IMR-90 (cell line): Measurements from ENCODE around the gene RAP2A. TPM values are rescaled to one million over a fixed set of nuclear protein-coding genes. Genes with fewer than 3 reads are reported as not detected.
A peak's percentile ranks its signal among the peaks of the same experiment; 100 is the strongest.

ENCODE experiments used
- ATAC-seq: fragments of 200-7000 bp; cut with Tn5 transposase; 2 replicates; pipeline ENCODE4 v1.9.1; 2020; ENCODE audit warnings: low read depth, mild to moderate bottlenecking, moderate library complexity
- BruUV-seq: library from RNA; stranded (reverse); fragments of 400-500 nt; replicated peaks from 2 replicates; lab custom pipeline; 2021; lab: Mats Ljungman, UMichigan
- CTCF ChIA-PET: fragments of 300-600 bp; formaldehyde crosslinking; extraction: SDS; loops from one replicate; lab custom pipeline; 2021; ENCODE audit warnings: antibody characterized with exemption; lab: Yijun Ruan, JAX
- POLR2A ChIA-PET: fragments of 300-600 bp; sonication (Branson Sonifier 250); formaldehyde crosslinking; loops from one replicate; lab custom pipeline; 2022; ENCODE audit warnings: antibody characterized with exemption; ENCODE audit not compliant: unreplicated experiment; lab: Charles Lee
- DNase-seq: peaks from one replicate; pipeline ENCODE4 v3.0.0; 2013
- H2AFZ ChIP-seq: replicated peaks from 2 replicates; pipeline ENCODE3; 2013; ENCODE audit warnings: low read length, mild to moderate bottlenecking; ENCODE audit not compliant: poor library complexity
- H2AK5ac ChIP-seq: 2 replicates; pipeline ENCODE4 v1.6.1; 2013; ENCODE audit warnings: low read depth, low read length, inconsistent platforms
- H2AK9ac ChIP-seq: replicated peaks from 2 replicates; pipeline ENCODE3; 2013; ENCODE audit warnings: mild to moderate bottlenecking, low read depth, low read length, moderate library complexity; ENCODE audit not compliant: poor library complexity
- H2BK120ac ChIP-seq: 2 replicates; pipeline ENCODE4 v1.6.1; 2013; ENCODE audit warnings: low read depth, low read length, inconsistent platforms
- H2BK15ac ChIP-seq: 3 replicates; pipeline ENCODE4 v1.6.1; 2013; ENCODE audit warnings: low read depth, low read length, inconsistent platforms
- H2BK20ac ChIP-seq: 2 replicates; pipeline ENCODE4 v1.6.1; 2013; ENCODE audit warnings: low read depth, mild to moderate bottlenecking, inconsistent platforms, low read length, moderate library complexity
- H2BK5ac ChIP-seq: 2 replicates; pipeline ENCODE4 v1.6.1; 2013; ENCODE audit warnings: mild to moderate bottlenecking, low read depth, low read length, inconsistent platforms; ENCODE audit not compliant: poor library complexity, severe bottlenecking
- H3K14ac ChIP-seq: replicated peaks from 2 replicates; pipeline ENCODE4 v1.6.1; 2013; ENCODE audit warnings: low read depth, low read length, inconsistent platforms
- H3K18ac ChIP-seq: 2 replicates; pipeline ENCODE4 v1.6.1; 2013; ENCODE audit warnings: low read depth, low read length, control low read depth
- H3K23ac ChIP-seq: 2 replicates; pipeline ENCODE4 v1.6.1; 2013; ENCODE audit warnings: low read depth, low read length, inconsistent platforms
- H3K27ac ChIP-seq: 2 replicates; pipeline ENCODE4 v1.5.1; 2013; ENCODE audit warnings: mild to moderate bottlenecking, control low read depth, low read length; ENCODE audit not compliant: insufficient read depth
- H3K27me3 ChIP-seq: 2 replicates; pipeline ENCODE4 v1.6.1; 2013; ENCODE audit warnings: low read length; ENCODE audit not compliant: control insufficient read depth, insufficient read depth
- H3K36me3 ChIP-seq: 2 replicates; pipeline ENCODE4 v1.6.1; 2013; ENCODE audit warnings: low read length, mixed read lengths; ENCODE audit not compliant: control insufficient read depth, insufficient read depth
- H3K4ac ChIP-seq: 2 replicates; pipeline ENCODE4 v1.6.1; 2013; ENCODE audit warnings: low read depth, low read length, inconsistent platforms
- H3K4me1 ChIP-seq: 2 replicates; pipeline ENCODE4 v1.6.1; 2013; ENCODE audit warnings: low read length, mixed read lengths; ENCODE audit not compliant: control insufficient read depth, insufficient read depth
- H3K4me2 ChIP-seq: 2 replicates; pipeline ENCODE4 v1.6.1; 2013; ENCODE audit warnings: low read depth, mild to moderate bottlenecking, control low read depth, low read length, moderate library complexity
- H3K4me3 ChIP-seq: 2 replicates; pipeline ENCODE4 v1.5.1; 2013; ENCODE audit warnings: low read depth, mild to moderate bottlenecking, control low read depth, low read length, moderate library complexity; ENCODE audit not compliant: insufficient read depth
- H3K56ac ChIP-seq: 2 replicates; pipeline ENCODE4 v1.6.1; 2013; ENCODE audit warnings: low read length, inconsistent platforms; ENCODE audit not compliant: insufficient read depth; ENCODE audit errors: extremely low read depth
- H3K79me1 ChIP-seq, 2 experiments: 2 replicates each; pipeline ENCODE4 v1.6.1; 2013; ENCODE audit warnings: low read length in 2 of 2, inconsistent platforms in 1 of 2, low read depth in 1 of 2
- H3K9ac ChIP-seq: 2 replicates; pipeline ENCODE4 v1.6.1; 2013; ENCODE audit warnings: low read depth, low read length, control low read depth
- H3K9me1 ChIP-seq: 2 replicates; pipeline ENCODE4 v1.6.1; 2013; ENCODE audit warnings: low read length, inconsistent platforms; ENCODE audit not compliant: insufficient read depth
- H3K9me3 ChIP-seq: 2 replicates; pipeline ENCODE4 v1.6.1; 2013; ENCODE audit warnings: low read length; ENCODE audit not compliant: control insufficient read depth, insufficient read depth
- H4K20me1 ChIP-seq: 2 replicates; pipeline ENCODE4 v1.6.1; 2013; ENCODE audit warnings: low read length, inconsistent platforms; ENCODE audit not compliant: insufficient read depth
- H4K5ac ChIP-seq: 2 replicates; pipeline ENCODE4 v1.6.1; 2013; ENCODE audit warnings: mild to moderate bottlenecking, low read depth, low read length, control low read depth
- H4K8ac ChIP-seq, 2 experiments: 2 replicates each; pipeline ENCODE4 v1.6.1; 2013; ENCODE audit warnings: low read depth in 2 of 2, low read length in 2 of 2, control low read depth in 1 of 2, inconsistent platforms in 1 of 2
- H4K91ac ChIP-seq: 2 replicates; pipeline ENCODE4 v1.6.1; 2013; ENCODE audit warnings: low read depth, low read length, inconsistent platforms; ENCODE audit not compliant: insufficient read depth
- BHLHE40 ChIP-seq: fragments of 150-350 bp; IDR thresholded peaks from 2 replicates; pipeline ENCODE4 v1.6.1; 2016; ENCODE audit warnings: mild to moderate bottlenecking, low read depth, low read length
- CEBPB ChIP-seq: IDR thresholded peaks from 2 replicates; pipeline ENCODE4 v1.6.1; 2012; ENCODE audit warnings: low read depth, low read length, improper control_type of control experiment
- CHD1 ChIP-seq: IDR thresholded peaks from 2 replicates; pipeline ENCODE4 v1.6.1; 2012; ENCODE audit warnings: low read depth, low read length, improper control_type of control experiment
- CTCF ChIP-seq: conservative IDR thresholded peaks from 2 replicates; pipeline ENCODE4 v1.5.1; 2012; ENCODE audit warnings: mild to moderate bottlenecking, low read depth, low read length, improper control_type of control experiment
- ELK1 ChIP-seq: fragments of 150-350 bp; IDR thresholded peaks from 2 replicates; pipeline ENCODE4 v1.6.1; 2016; ENCODE audit warnings: low read depth, mild to moderate bottlenecking, low read length, moderate library complexity, borderline replicate concordance
- FOS ChIP-seq: fragments of 150-350 bp; IDR thresholded peaks from 2 replicates; pipeline ENCODE4 v1.6.1; 2016; ENCODE audit warnings: low read depth, low read length
- MAFK ChIP-seq: IDR thresholded peaks from 2 replicates; pipeline ENCODE4 v1.6.1; 2012; ENCODE audit warnings: low read depth, low read length, improper control_type of control experiment
- MAZ ChIP-seq: IDR thresholded peaks from 2 replicates; pipeline ENCODE4 v1.6.1; 2012; ENCODE audit warnings: low read depth, mild to moderate bottlenecking, low read length, improper control_type of control experiment, moderate library complexity, borderline replicate concordance
- MXI1 ChIP-seq: IDR thresholded peaks from 2 replicates; pipeline ENCODE4 v1.6.1; 2012; ENCODE audit warnings: low read depth, mild to moderate bottlenecking, low read length, moderate library complexity, borderline replicate concordance
- POLR2A ChIP-seq: IDR thresholded peaks from 2 replicates; pipeline ENCODE4 v1.6.1; 2012; ENCODE audit warnings: mild to moderate bottlenecking, low read depth, low read length
- RAD21 ChIP-seq: IDR thresholded peaks from 2 replicates; pipeline ENCODE4 v1.6.1; 2012; ENCODE audit warnings: low read length, improper control_type of control experiment
- RCOR1 ChIP-seq: IDR thresholded peaks from 2 replicates; pipeline ENCODE4 v1.6.1; 2012; ENCODE audit warnings: mild to moderate bottlenecking, low read length, improper control_type of control experiment; ENCODE audit not compliant: insufficient replicate concordance
- RFX5 ChIP-seq: IDR thresholded peaks from 2 replicates; pipeline ENCODE4 v1.8.0; 2012; ENCODE audit warnings: low read depth, mild to moderate bottlenecking, low read length, moderate library complexity
- SMC3 ChIP-seq: fragments of 150-350 bp; IDR thresholded peaks from 2 replicates; pipeline ENCODE4 v1.6.1; 2016; ENCODE audit warnings: low read depth, mild to moderate bottlenecking, antibody characterized with exemption, low read length, moderate library complexity
- USF2 ChIP-seq: fragments of 150-350 bp; IDR thresholded peaks from 2 replicates; pipeline ENCODE4 v1.6.1; 2017; ENCODE audit warnings: mild to moderate bottlenecking, antibody characterized with exemption, low read length, low read depth
- dilution Hi-C: fragments of 300-500 bp; cut with HindIII; formaldehyde crosslinking; loops from one replicate; pipeline ENCODE4 v1.14.3; 2018; ENCODE audit warnings: low sequenced_read_pairs; ENCODE audit not compliant: unreplicated experiment
- in situ Hi-C: fragments of 300-500 bp; cut with MboI; formaldehyde crosslinking; loops from 3 replicates; pipeline ENCODE4 v1.14.3; 2019; ENCODE audit warnings: low sequenced_read_pairs, inconsistent platforms, mixed read lengths
- intact Hi-C: fragments of 100-400 bp; cut with micrococcal nuclease; formaldehyde crosslinking; loops from 2 replicates; pipeline ENCODE4 v1.10.0; 2022
- polyA plus RNA-seq, 3 experiments: library from polyadenylated mRNA; depleted of rRNA; stranded (reverse); fragments of >200 nt; gene quantifications; 2 replicates each; pipeline ENCODE4 v1.2.3, GENCODE V29; 2012; ENCODE audit warnings: low replicate concordance in 1 of 3
- total RNA-seq: library from RNA; depleted of rRNA; stranded (reverse); fragments of >200 nt; gene quantifications from 2 replicates; pipeline ENCODE4 v1.2.3, GENCODE V29; 2012

RAP2A gene
- total and polyA plus RNA-seq, 2 of the 4 experiments (the other 2 are of a cell fraction), result 6.4 to 21.0 TPM

GRCh38 chr13:97394542-97394941 lies 39.4 kb upstream of the RAP2A start:
- no TSS peak for BruUV-seq
- dilution Hi-C loops, result no loop called here
- CTCF ChIA-PET, result interaction anchor here (1.1 kb wide), 1 partner anchor 182 kb away, joined by 3 read pairs; no protein-coding TSS in a partner anchor

More at GRCh38 chr13:97394542-97394941, 39.4 kb upstream of the RAP2A start:
- Histone ChIP-seq H3K9ac (no peak overlapping the region), H4K5ac (no peak overlapping the region), H2BK120ac (no peak overlapping the region), H3K27me3 (no peaks in the 10 kb centered on the region), H2AK9ac (no peak overlapping the region), H3K18ac (no peak overlapping the region), H3K36me3 (peaks cover 6% of the 10 kb centered on the region), H4K91ac (no peak overlapping the region), H4K8ac (no peak overlapping the region; a peak in 1 of 4 replicates), H3K4me3 (no peak overlapping the region), H3K4ac (no peak overlapping the region), H3K4me2 (no peak overlapping the region), H3K27ac (no peak overlapping the region), H3K9me3 (no peaks in the 10 kb centered on the region), H2BK5ac (no peak overlapping the region), H3K4me1 (peaks cover 5% of the 10 kb centered on the region), H2AFZ (no peak overlapping the region), H3K56ac (no peak overlapping the region), H2AK5ac (0 out of 2 replicates have a peak overlapping the region, but pooled peaks have one; percentile 1), H3K23ac (peak overlapping the region; percentile 64), H2BK15ac (no peak overlapping the region), H3K9me1 (peaks cover 6% of the 10 kb centered on the region; the same call in 1 of the 2 replicates), H4K20me1 (peaks cover 5% of the 10 kb centered on the region; the same call in 1 of the 2 replicates), H3K79me1 (peaks cover 4 to 12% of the 10 kb centered on the region in 2 experiments; a peak in 3 of 4 replicates), H3K14ac (0 out of 2 replicates have a peak overlapping the region, but pooled peaks have one; percentile 10), H2BK20ac (no peak overlapping the region)
- in situ Hi-C loops (no loop called here), intact Hi-C loops (loop anchor here (10.0 kb wide), 1 partner anchor 410 kb away; no protein-coding TSS in a partner anchor)
- ATAC-seq, result no peak
- TF ChIP-seq SMC3, result no peak
- no peak for TF ChIP-seq POLR2A
- no peak for TF ChIP-seq USF2
- TF ChIP-seq ELK1, result no peak
- TF ChIP-seq MAFK, result no peak
- TF ChIP-seq RCOR1, result no peak
- no peak for TF ChIP-seq BHLHE40
- no peak for TF ChIP-seq MAZ
- TF ChIP-seq RAD21, result no peak
- no peak for TF ChIP-seq CTCF
- TF ChIP-seq CEBPB, result no peak
- no peak for TF ChIP-seq RFX5
- no peak for TF ChIP-seq CHD1
- no peak for TF ChIP-seq FOS
- no peak for TF ChIP-seq MXI1
- POLR2A ChIA-PET, result no interaction called here
- no peak for DNase-seq
